DOHH2 (cell line): ENCODE results near the gene SF3A1.

Experiments used
- EZH2phosphoT487 ChIP-seq: fragments of 200-600 bp; sonication (generic); IDR thresholded peaks from 2 replicates; pipeline ENCODE4 v1.6.1; 2017; ENCODE audit warnings: borderline replicate concordance, mild to moderate bottlenecking, antibody characterized with exemption, low read length, moderate library complexity, mixed read lengths
- TF ChIP-seq, protein P1 (sequence below): fragments of 200-600 bp; sonication (generic); IDR thresholded peaks from one replicate; pipeline ENCODE4 v1.5.1; 2014; ENCODE audit warnings: antibody characterized with exemption, mild to moderate bottlenecking, low read depth, low read length; ENCODE audit not compliant: poor library complexity, severe bottlenecking

GRCh38 chr22:30402028-30402765 lies 45.5 kb upstream of the SF3A1 start:
- TF ChIP-seq, protein P1, sequence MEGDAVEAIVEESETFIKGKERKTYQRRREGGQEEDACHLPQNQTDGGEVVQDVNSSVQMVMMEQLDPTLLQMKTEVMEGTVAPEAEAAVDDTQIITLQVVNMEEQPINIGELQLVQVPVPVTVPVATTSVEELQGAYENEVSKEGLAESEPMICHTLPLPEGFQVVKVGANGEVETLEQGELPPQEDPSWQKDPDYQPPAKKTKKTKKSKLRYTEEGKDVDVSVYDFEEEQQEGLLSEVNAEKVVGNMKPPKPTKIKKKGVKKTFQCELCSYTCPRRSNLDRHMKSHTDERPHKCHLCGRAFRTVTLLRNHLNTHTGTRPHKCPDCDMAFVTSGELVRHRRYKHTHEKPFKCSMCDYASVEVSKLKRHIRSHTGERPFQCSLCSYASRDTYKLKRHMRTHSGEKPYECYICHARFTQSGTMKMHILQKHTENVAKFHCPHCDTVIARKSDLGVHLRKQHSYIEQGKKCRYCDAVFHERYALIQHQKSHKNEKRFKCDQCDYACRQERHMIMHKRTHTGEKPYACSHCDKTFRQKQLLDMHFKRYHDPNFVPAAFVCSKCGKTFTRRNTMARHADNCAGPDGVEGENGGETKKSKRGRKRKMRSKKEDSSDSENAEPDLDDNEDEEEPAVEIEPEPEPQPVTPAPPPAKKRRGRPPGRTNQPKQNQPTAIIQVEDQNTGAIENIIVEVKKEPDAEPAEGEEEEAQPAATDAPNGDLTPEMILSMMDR: no peak
- TF ChIP-seq EZH2phosphoT487: no peak
